ENCODE data around the gene TEX9. TPM values are rescaled to one million over a fixed set of nuclear protein-coding genes. Genes with fewer than 3 reads are reported as not detected.
A peak's percentile ranks its signal among the peaks of the same experiment; 100 is the strongest.

Gene TEX9
- total and polyA plus RNA-seq, 2 donors (not counting 1 experiment from before 2014, with no cell fraction given): 2.2 to 4.5 TPM

DNA sequence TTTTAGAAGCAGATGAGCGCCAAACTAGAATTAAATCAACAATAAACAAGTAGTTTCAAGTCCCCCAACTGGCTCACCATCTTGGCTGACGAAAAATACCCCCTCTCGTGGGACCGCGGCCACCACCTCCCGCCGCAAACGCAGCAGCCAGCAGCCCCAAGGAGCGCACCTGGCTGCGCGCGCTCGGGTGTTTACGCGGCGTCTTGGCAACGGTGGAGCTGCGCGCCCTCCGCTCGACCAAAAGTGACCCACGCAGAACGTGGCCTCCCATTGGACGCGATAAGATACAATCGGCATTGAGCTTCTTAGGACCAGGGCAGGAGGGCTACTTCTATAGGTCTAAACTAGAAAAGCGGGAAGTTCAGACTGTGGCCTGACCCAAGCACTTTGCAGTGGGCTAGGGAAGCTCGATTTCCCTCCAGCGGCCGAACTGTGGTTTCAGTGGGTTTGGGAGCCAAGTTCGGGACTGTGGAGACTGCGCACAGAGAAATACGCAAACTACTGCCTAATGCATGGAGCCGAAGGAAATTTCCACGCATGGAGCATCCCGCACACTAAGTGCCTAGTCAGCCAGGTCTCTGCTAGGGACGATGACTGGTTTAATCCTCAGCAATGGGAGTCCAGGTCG, 99.8 kb downstream of the TEX9 start, which contains the start of gene MNS1:
Gene MNS1 (minus strand): TSS at position 245 of the 628 bp plus-strand sequence. CDS start 165 bp downstream, at position 80.
- peak within 1 kb of the TSS; percentile 75 for H3K27ac ChIP-seq (ENCODE audit: insufficient read depth, low read length)

DNA sequence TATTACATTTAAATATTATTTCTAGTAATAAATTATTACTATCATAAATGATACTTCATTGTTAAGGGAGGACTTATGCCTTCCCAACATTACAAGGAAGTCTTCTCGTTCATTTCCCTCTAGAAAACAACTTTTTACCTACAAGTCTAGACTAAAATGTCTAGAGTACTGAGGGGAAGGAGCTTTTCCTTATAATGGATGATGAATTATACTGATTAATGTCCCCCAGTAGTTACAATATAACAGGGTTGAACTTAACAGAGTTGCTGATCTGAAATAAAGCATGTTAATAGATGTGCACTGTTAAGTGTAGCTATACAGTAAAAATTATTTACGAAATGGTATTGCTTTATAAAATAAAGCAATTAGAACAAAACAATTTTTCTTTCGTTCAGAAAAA, 102.4 kb downstream of the TEX9 start:
- H3K4me1 ChIP-seq (ENCODE audit: control insufficient read depth, extremely low read depth, insufficient read depth, low read length): peaks cover 3% of the 10 kb centered on the region
- no peaks in the 10 kb centered on the region for H3K36me3 ChIP-seq (ENCODE audit: control insufficient read depth, insufficient read depth, low read length)
- no peak overlapping the region for H3K27ac ChIP-seq (ENCODE audit: insufficient read depth, low read length)
- TF ChIP-seq, protein P1, sequence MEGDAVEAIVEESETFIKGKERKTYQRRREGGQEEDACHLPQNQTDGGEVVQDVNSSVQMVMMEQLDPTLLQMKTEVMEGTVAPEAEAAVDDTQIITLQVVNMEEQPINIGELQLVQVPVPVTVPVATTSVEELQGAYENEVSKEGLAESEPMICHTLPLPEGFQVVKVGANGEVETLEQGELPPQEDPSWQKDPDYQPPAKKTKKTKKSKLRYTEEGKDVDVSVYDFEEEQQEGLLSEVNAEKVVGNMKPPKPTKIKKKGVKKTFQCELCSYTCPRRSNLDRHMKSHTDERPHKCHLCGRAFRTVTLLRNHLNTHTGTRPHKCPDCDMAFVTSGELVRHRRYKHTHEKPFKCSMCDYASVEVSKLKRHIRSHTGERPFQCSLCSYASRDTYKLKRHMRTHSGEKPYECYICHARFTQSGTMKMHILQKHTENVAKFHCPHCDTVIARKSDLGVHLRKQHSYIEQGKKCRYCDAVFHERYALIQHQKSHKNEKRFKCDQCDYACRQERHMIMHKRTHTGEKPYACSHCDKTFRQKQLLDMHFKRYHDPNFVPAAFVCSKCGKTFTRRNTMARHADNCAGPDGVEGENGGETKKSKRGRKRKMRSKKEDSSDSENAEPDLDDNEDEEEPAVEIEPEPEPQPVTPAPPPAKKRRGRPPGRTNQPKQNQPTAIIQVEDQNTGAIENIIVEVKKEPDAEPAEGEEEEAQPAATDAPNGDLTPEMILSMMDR (conservative IDR thresholded peaks at IDR 0.05 in 1 of 2, IDR thresholded peaks at IDR 0.05 in 1 of 2; ENCODE audit: low read depth in 1 of 2, low read length in 2 of 2): no peak
- no peak for TF ChIP-seq EZH2 (IDR thresholded peaks at IDR 0.05; ENCODE audit: low read length, missing control alignments)
- no peaks in the 10 kb centered on the region for H3K9me3 ChIP-seq (ENCODE audit: control insufficient read depth, insufficient read depth, low read depth, low read length)
- H3K4me2 ChIP-seq (ENCODE audit: extremely low read depth, insufficient read depth, low read length): peak overlapping the region; percentile 54
- H4K20me1 ChIP-seq (ENCODE audit: control insufficient read depth, extremely low read depth, insufficient read depth, low read length): no peaks in the 10 kb centered on the region
- no peak for DNase-seq (ENCODE audit: low read depth in 2 of 2)
- no peaks in the 10 kb centered on the region for H3K27me3 ChIP-seq (ENCODE audit: control insufficient read depth, insufficient read depth, low read length)
- no peak overlapping the region for H2AFZ ChIP-seq (ENCODE audit: low read length)
- no peak overlapping the region for H3K4me3 ChIP-seq (replicated peaks in 1 of 4; ENCODE audit: control extremely low read depth in 1 of 4, insufficient read depth in 1 of 4, low read depth in 3 of 4, low read length in 4 of 4)
- no peaks in the 10 kb centered on the region for H3K79me2 ChIP-seq (ENCODE audit: control insufficient read depth, insufficient read depth, low read length)
- no peak overlapping the region for H3K9ac ChIP-seq (ENCODE audit: insufficient read depth, low read length)

More for the DNA sequence above, 99.8 kb downstream of the TEX9 start, which contains the start of gene MNS1:
- peak within 1 kb of the TSS; percentile 77 for H3K9ac ChIP-seq (ENCODE audit: insufficient read depth, low read length)
- H3K4me3 ChIP-seq (replicated peaks in 1 of 4; ENCODE audit: control extremely low read depth in 1 of 4, insufficient read depth in 1 of 4, low read depth in 3 of 4, low read length in 4 of 4): peak within 1 kb of the TSS; percentile 75 to 99 (median 86)
- no peaks in the 10 kb centered on the region for H4K20me1 ChIP-seq (ENCODE audit: control insufficient read depth, extremely low read depth, insufficient read depth, low read length)
- H3K4me1 ChIP-seq (ENCODE audit: control insufficient read depth, extremely low read depth, insufficient read depth, low read length): peaks cover 3% of the 10 kb centered on the region
- no peaks in the 10 kb centered on the region for H3K9me3 ChIP-seq (ENCODE audit: control insufficient read depth, insufficient read depth, low read depth, low read length)
- no peaks in the 10 kb centered on the region for H3K79me2 ChIP-seq (ENCODE audit: control insufficient read depth, insufficient read depth, low read length)
- H3K27me3 ChIP-seq (ENCODE audit: control insufficient read depth, insufficient read depth, low read length): no peaks in the 10 kb centered on the region
- TF ChIP-seq EZH2 (IDR thresholded peaks at IDR 0.05; ENCODE audit: low read length, missing control alignments): no peak
- TF ChIP-seq, protein P1 (conservative IDR thresholded peaks at IDR 0.05 in 1 of 2, IDR thresholded peaks at IDR 0.05 in 1 of 2; ENCODE audit: low read depth in 1 of 2, low read length in 2 of 2): no peak
- DNase-seq (ENCODE audit: low read depth in 2 of 2): peak; percentile 96
- peak within 1 kb of the TSS; percentile 84 for H3K4me2 ChIP-seq (ENCODE audit: extremely low read depth, insufficient read depth, low read length)
- peak within 1 kb of the TSS; percentile 88 for H2AFZ ChIP-seq (ENCODE audit: low read length)
- H3K36me3 ChIP-seq (ENCODE audit: control insufficient read depth, insufficient read depth, low read length): no peaks in the 10 kb centered on the region

DNA sequence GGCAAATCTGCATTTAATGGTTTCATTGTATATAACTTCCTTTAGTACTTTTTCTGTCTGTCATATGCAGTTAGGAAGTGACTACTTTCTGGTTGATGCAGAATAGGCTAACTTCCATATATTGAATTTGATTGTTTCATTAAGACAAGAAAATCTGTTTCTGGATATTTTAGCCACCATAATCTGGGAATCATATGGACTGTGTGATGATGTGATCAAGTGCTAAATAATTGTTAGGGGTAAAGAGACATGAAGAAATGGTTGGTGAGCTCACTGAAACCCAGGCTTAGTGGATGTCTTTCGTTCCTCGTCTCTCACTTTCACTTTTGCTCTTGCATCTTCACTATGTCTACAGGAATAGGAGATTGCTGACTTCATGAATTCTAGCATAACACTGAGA, 103.2 kb downstream of the TEX9 start:
- Histone ChIP-seq H3K36me3 (ENCODE audit: control insufficient read depth, insufficient read depth, low read length) (no peaks in the 10 kb centered on the region), H3K27ac (ENCODE audit: insufficient read depth, low read length) (no peak overlapping the region), H2AFZ (ENCODE audit: low read length) (peak overlapping the region; percentile 37), H3K4me3 (replicated peaks in 1 of 4; ENCODE audit: control extremely low read depth in 1 of 4, insufficient read depth in 1 of 4, low read depth in 3 of 4, low read length in 4 of 4) (peak overlapping the region; percentile 22 to 59 (median 40)), H3K9me3 (ENCODE audit: control insufficient read depth, insufficient read depth, low read depth, low read length) (no peaks in the 10 kb centered on the region), H3K27me3 (ENCODE audit: control insufficient read depth, insufficient read depth, low read length) (no peaks in the 10 kb centered on the region), H3K9ac (ENCODE audit: insufficient read depth, low read length) (no peak overlapping the region), H4K20me1 (ENCODE audit: control insufficient read depth, extremely low read depth, insufficient read depth, low read length) (no peaks in the 10 kb centered on the region), H3K4me2 (ENCODE audit: extremely low read depth, insufficient read depth, low read length) (peak overlapping the region; percentile 54), H3K79me2 (ENCODE audit: control insufficient read depth, insufficient read depth, low read length) (no peaks in the 10 kb centered on the region), H3K4me1 (ENCODE audit: control insufficient read depth, extremely low read depth, insufficient read depth, low read length) (peaks cover 3% of the 10 kb centered on the region)
- peak in 1 of 2 donors; percentile 42 for DNase-seq (ENCODE audit: low read depth in 2 of 2)
- TF ChIP-seq, protein P1 (conservative IDR thresholded peaks at IDR 0.05 in 1 of 2, IDR thresholded peaks at IDR 0.05 in 1 of 2; ENCODE audit: low read depth in 1 of 2, low read length in 2 of 2): no peak
